ENCODE measurements around the gene ZP4.
"Not testable (repeated sequence)": the region's sequence is repeated elsewhere in the genome, so short reads cannot be mapped to it uniquely, and the experiment has no call there.

ZP4 gene

DNA sequence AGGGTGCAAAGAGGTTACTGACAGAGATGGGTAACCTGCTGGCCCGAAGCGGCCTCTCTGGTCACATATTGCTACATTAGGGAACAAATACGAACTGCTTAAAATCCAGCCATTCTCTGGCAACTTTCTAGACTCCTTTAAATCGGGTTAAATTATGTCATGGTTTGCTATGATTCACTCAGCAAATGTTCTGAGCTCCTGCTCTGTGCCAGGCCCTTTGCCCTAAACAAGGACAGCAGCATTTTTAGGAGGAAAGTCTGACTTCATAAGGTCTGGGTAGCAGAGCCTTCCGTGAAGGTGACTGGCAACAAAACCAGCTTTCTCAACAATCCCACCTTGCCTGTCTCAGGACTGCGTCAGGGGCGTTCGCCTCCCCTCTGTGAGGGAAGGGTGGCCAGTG is 15.4 kb downstream of the ZP4 start:
- DNase-seq, result no peak

DNA sequence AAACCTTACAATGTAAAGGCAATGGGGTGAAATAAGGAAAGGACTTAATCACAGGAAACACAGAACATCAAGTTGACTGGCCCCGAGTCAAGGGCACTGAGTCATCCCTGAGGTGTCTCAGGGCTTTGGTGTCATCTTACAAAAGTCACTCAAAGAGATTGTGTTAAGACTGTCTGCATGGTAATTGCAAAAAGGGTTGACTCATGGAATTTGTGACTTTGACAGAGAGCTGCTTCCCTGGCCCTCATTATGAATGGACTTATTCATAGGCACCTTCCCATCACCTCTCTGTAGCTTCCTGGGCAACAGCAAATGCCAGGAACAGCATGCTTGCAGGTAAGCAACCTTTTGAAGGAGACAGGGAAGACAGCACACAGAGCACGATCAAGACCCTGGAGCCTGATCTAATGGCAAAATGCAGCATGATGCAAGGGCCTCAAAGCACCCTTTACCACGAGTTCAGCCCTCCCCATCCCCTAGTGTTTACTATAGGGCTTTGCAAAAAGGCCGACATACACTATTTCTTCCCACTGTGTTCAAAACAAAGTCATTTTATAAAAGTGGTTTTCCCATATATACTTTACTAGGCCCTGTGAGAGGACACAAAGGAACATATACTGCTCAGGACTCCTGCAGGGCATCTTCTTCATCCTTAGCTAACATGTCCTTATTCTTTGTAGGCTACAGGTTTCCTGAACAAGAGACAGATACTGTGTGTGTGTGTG is 17.1 kb downstream of the ZP4 start:
- no peak for DNase-seq

DNA sequence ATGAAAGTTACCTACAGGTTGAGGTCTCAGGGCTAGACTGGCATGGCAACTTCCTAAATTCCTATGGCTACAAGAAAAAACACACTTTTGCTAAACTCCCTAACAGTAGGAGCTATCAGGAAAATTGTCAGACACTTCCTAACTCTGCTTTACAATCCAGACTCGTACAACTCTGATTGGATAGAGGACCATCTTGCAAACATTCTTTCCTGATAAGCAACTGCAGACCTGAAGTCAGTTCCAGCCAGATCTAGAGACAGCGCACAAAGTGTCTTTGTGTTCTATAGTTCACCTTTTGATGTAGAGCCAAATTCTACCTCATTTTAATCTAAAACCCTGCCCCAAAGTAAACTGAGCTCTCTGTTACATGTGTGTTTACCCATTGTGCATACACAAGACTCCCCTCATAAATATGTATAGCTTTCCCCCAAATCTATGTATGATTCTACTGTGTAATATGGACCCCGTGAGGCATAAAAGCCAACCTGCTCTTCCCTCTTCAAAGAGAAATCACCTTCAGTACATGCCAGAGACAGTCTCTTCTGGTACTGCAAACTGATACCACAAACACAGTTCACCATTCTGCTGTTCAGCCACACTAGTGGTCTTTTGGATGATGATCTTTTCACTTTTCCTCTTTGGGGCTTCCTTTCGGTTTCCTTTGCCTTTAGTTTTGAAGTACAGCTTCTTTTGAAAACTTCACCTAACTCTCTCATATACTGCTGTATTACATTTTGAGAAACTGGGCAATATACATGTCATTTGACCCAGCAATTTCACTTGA is 21.7 kb downstream of the ZP4 start:
- DNase-seq, result no peak

DNA sequence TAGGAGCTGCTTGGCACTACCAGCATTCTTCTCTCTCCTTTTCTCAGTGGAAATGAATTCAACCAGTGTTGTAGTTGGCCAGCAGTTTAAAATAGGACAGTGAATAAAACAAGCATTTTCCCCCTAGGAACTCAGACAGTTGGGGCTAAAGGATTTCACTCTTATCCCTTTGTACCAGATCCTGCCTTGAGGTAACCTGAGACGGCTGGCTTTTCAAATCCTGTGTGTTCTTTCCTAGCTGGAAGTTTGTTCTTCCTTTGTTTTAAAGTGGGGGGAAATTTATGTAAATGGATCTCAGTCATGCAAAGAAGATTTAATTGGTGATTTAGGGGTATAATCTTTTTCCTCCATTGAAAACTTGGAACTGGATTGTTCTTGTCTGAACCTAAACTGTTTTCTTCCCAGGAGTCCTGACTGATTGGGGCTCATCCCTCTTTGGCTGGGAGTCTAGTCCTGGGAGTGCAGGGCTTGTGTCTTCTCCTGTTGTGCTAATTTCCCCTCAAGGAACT is 23.3 kb downstream of the ZP4 start:
- no peak for DNase-seq

DNA sequence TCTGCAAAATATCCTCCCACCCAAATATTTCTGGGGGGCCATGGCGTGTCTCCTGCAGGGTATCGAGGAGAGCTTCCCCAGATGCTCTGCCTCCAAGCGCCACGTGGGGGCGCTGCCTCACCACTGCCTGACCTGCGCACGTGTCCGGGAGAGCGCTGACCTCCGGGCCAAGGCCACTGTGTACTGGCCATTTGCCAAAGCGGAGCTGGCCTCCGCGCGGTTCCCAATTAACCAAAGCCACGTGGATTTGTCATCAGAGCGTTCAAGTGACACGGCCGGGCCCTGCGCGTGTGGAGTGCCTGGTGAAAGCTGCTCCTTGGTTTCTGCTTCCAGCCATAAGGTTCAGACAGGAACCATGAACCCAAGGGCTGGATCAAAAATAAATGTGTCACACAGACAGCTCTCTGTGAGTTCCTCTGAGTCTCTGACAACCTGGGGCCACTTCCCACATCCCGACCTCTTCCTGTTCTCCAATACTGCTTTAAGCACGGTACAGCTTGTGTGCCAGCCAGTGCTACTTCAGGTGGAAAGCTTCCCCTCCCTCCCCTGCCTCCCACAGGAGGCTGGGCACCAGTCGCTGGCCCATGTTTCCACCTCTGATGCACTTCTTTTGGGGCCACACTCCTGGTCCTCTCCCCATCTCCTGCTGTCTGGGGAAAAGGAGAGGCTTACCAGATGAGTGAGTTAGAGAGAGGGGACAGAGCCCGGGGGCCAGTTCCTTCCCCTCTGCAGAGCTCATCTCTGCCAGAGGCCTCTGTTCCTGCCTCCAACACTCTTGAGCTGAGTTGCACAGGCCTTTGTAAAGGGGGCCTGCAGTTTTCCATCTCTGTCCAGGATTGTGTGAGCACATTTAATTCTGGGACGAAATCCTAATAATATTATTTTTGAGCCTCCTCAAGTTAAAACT is 26.1 kb downstream of the ZP4 start:
- DNase-seq, result no peak

DNA sequence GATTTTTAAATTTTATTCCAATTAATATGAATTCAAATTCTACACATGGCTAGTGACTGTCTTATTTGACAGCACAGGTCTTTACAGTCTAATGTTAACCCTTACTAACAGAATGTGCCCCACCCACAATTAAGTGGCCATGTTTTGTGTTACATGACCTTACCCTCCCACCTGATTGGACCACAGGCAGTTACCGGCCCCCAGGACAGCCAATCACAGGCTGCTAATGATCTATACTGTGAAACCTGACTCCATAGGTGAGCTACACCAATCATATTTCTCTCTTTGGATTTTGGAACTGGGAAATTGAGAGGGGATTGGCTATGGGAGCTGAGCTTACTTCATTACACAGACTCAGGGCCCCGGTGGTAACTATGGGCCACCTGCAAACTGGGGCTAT is 27.5 kb downstream of the ZP4 start:
- peak; percentile 34 for DNase-seq

DNA sequence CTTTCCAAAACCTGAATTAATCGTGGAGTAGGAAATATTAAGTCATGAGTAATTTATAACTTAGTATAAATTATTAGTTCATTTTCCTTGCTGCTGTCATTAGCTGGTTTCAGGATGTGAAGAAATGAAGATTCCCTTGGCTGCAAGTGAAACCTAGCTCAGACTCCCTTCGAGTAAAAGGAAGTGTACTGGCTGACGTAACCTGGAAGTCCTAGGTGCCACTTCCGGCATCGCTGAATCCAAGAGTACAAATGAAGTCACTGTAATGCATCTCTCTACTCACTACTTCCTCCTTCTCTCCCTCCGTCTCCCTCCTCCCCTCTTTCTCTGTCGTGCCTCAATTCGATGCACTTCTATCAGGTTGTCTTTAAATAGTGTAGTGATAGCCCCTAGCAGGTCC is 28.8 kb downstream of the ZP4 start:
- no peak for DNase-seq

DNA sequence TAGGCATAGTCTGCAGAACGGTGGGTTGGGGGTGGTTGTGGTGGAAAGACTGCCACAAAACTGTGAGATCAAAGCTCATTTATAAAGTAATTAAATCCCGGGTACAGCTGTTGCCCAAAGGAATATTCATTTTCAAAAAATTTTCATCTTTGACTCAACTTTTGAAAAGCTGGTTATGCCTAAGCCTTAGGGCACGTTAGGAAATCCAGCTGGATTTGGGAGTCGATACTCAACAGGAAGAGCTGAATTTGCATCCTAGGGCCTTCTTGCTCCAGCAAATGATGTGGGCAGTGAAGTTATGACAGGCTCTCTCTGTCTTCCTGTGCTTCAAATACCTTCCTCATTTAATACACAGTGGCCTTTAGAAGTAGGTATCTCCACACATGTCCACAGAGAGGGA is 31.7 kb downstream of the ZP4 start:
- DNase-seq, result no peak

DNA sequence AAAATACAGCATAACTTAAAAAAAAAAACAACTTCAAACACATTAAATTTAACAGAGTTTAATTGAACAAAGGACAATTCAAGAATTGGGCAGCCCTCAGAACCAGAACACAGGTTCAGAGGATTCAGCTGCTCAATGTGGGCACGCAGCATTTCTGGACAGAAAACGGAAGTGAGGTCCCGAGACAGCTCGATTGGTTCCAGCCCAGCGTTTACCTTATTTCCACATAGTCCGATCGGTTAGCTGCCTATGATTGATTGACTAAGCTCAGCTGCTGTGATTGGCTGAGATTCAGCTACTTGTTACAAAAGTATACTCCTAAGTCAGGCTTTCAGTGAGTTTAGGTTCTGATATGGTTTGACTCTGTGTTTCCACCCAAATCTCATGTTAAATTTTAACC is 33.3 kb downstream of the ZP4 start:
- no peak for DNase-seq

DNA sequence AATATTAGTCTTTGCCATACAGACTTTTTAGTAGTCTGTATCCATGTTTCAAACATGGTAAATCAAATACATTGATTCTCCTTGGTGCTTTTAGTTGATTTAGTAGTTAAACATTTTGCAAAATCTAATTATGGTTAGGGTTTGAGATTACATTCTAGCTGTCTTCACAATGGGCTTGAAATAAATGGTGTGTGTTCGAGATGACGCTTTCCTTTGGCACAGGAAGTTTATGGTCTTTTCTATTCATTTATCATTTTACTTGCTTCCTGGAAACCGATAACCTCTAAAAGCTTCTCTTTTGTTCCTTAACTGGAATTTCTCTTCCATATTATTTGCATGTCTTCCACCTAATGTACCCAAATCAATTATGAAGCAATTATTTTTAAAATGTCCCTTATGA is 38.4 kb downstream of the ZP4 start:
- no peak for DNase-seq

DNA sequence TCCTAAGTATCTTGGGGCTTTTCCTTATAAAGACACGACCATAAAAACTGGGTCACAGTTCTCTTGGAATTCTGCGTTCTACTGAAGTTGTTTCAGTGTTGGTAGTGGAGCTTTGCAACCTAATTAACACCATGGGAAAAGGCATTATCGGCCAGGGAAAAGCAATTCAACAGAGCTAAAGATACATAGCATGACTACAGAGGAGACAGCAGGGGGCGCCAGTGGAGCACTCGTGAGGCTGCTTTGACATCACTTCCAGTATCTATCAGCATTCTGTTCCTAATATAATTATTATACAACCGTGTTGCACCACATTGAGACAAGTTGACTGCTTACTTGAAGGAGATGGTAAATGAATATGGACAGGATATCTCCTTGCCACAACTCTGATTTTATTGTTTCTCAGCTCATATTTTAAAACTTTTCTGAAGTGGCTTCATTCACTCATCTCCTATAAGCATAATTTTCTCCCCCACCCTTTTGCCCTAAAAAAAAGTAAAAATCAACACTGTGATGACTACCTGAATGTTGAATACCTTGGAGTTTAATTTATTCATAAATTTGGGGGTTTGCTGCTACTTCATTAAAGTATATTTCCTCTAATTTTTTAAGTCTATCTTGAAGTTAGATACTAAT is 39.4 kb downstream of the ZP4 start:
- peak; percentile 48 for DNase-seq

DNA sequence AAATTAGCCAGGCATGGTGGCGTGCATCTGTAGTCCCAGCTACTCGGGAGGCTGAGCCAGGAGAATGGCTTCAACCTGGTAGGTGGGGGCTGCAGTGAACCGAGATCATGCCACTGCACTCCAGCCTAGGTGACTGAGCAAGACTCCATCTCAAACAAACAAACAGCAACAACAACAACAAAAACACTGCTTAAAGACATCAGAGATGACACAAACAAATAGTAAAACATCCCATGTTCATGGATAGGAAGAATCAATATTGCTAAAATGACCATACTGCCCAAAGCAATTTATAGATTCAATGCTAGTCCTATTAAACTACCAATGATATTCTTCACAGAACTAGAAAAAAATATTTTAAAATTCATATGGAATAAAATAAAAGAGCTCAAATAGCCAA is 47.2 kb downstream of the ZP4 start:
- DNase-seq, result not testable (repeated sequence)

DNA sequence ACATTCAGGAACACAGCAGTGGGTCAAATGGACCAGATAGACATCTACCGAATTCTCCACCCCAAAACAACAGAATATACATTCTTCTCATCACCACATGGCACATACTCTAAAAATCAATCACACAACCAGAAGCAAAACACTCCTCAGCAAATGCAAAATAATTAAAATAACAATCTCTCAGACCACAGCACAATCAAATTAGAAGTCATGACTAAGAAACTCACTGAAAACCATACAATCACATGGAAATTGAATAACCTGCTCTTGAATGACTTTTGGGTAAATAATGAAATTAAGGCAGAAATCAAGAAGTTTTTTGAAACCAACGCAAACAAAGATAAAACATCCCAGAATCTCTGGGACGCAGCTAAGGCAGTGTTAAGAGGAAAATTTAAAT is 49.2 kb downstream of the ZP4 start:
- DNase-seq, result no peak

DNA sequence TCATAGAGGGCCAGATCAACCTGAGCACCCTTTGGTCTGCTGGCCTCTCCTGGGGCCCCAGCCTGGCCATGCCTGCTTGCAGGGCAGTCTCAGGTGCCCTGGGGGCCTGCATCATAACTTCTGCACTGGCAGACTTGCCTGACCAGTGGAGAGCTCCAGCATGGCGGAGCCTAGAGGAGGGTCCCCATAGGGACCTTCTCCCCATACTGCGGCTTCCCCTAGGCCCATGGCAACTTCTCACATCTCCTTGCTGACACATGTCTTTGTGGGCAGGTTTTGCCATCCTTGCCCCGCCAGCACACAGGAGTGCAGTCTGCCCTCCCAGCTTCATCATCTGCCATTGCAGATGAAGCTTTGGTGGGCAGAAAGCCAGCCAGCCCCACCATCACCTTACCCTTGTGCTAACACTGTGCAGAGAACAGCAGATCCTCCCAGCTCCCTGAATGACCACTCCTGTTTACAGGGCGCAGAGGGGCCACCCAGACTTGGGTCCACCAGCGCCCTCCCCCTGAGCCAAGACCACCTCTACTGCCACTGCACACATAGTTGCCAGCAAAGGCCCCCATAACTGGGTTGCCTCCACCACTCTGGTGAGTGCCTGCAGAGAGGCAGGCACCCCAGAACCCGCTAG is 51.7 kb downstream of the ZP4 start:
- no peak for DNase-seq

DNA sequence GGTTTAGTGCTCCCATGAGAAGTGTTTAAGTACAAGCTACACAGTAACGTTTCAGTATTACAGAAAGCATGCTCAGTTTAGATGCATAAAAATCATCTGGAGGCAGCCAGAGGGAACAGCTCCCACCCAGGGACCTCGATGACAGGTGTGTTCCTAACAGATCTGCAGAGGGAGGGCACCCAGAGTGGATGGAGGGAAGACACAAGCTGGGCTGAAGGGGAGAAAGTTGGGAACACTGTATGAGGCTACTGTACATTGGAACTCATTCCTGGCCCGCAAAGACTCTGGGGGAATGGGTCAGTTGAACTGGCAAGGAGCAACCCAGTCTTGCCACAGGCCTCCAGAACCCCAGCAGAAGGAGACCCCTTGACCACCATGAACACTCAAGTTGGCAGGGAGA is 52.4 kb downstream of the ZP4 start:
- DNase-seq, result no peak

DNA sequence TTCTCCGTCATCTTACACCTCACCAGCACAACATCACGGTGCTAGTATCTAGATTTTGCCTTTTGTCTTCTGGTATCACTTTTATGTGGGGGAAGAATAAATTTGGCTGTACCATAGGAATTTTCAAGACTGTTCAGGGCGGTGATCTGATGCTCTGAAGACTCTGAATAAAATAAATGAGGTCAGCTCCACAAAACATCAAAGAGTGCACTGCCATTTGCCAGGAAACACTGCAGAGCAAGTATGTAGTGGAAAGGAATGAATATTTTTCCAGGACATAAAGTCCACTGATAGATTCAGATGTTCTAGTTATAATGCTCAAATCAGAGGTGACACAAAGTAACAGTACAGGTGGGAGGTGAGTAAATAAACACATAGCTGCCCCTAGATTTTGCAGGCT is 56.3 kb downstream of the ZP4 start:
- no peak for DNase-seq

DNA sequence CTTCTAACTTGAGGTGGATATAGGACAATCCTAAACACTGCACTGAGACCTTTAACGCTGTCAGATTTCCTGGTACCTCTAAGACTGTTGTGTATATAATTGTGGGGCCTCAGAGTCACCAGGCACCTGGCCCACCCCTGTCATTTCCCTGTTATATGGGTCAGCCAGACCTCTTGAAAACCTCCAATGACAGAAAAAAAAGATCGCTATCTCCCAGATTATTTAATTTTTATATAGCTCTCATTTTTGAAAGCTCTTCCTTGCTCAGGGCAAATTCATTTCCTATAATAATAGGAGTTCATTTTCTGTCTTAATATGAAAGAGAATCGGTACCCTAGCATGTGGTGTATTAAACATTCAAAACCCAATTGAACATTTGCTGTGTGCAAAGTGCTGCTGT is 56.7 kb downstream of the ZP4 start:
- no peak for DNase-seq

DNA sequence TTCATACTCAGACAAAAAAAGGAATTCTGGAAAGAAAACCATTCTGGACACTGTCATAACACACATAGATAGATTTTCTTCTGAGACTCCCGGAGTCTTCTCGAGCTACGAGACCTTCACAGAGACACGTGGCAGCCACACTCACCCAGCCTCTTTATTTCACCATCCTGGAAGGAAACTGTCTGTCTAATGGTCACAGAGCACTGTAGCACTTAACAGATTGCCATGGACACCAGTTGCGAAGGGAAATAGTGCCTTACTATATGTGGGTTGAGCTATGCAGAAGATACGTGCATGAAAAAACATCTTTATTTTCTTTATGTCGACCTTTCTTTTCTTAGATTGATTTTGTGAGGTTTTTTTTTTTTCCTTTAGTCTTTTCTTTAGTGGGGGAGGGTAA is 57.9 kb downstream of the ZP4 start:
- DNase-seq, result no peak

Measured in NCI-H2171 treated with DMSO at 0.1 percent for 48 hours (cell line).